HCT116 (cell line): ENCODE measurements around the gene YARS2. TPM values are rescaled to one million over a fixed set of nuclear protein-coding genes. Genes with fewer than 3 reads are reported as not detected.

Source experiments
- ATAC-seq: fragments of 200-7000 bp; cut with Tn5 transposase; 2 replicates; pipeline ENCODE4 v1.9.1; 2020; ENCODE audit warnings: mild to moderate bottlenecking, moderate library complexity
- BruUV-seq: library from RNA; stranded (reverse); fragments of 400-500 nt; replicated peaks from 2 replicates; lab custom pipeline; 2021; lab: Mats Ljungman, UMichigan
- CTCF ChIA-PET: fragments of 300-600 bp; sonication (Branson Sonifier 250); formaldehyde crosslinking; loops from one replicate; lab custom pipeline; 2021; ENCODE audit warnings: antibody characterized with exemption; lab: Charles Lee
- POLR2A ChIA-PET: fragments of 300-600, 350-600 bp; sonication (Branson Sonifier 250); formaldehyde crosslinking; loops from one replicate; lab custom pipeline; 2021; ENCODE audit warnings: antibody characterized with exemption; lab: Charles Lee
- RAD21 ChIA-PET, 2 experiments: fragments of 300-600 bp; sonication (Branson Sonifier 250); formaldehyde crosslinking; loops; one replicate each; lab custom pipeline; 2023; ENCODE audit warnings: low total read pairs in 2 of 2; ENCODE audit not compliant: uncharacterized antibody in 2 of 2, unreplicated experiment in 2 of 2, low non-redundant PET in 1 of 2; lab: Charles Lee
- DNase-seq: peaks from one replicate; pipeline ENCODE4 v3.0.0-alpha.2; 2010; ENCODE audit warnings: low read depth, low spot score
- H2AFZ ChIP-seq: fragments of 200-600 bp; shearing (Covaris generic), sonication (generic); 2 replicates; pipeline ENCODE4 v1.6.1; 2017; ENCODE audit warnings: low read depth, mixed run types, mixed read lengths, antibody characterized with exemption, low read length; ENCODE audit not compliant: poor library complexity, severe bottlenecking
- H3K27ac ChIP-seq: 2 replicates; pipeline ENCODE4 v1.5.1; 2012; ENCODE audit warnings: low read depth, low read length
- H3K27me3 ChIP-seq: fragments of 200-600 bp; sonication (generic); 2 replicates; pipeline ENCODE4 v1.6.1; 2016; ENCODE audit warnings: mixed run types, low read length, mixed read lengths; ENCODE audit not compliant: insufficient read depth
- H3K36me3 ChIP-seq, 2 experiments: fragments of 200-500 bp in 1 of 2; fragments of 200-600 bp in 1 of 2; sonication (Bioruptor generic) in 1 of 2; sonication (generic) in 1 of 2; 2 replicates each; pipeline versions ENCODE4 v1.5.1 to v1.6.1; 2014 to 2016; ENCODE audit warnings: low read length in 2 of 2, inconsistent platforms in 1 of 2, mixed read lengths in 1 of 2, mixed run types in 1 of 2; ENCODE audit not compliant: insufficient read depth in 2 of 2, control insufficient read depth in 1 of 2
- H3K4me1 ChIP-seq, 2 experiments: fragments of 200-600 bp in 1 of 2; sonication (generic) in 1 of 2; 2 replicates each; pipeline versions ENCODE4 v1.5.1 to v1.6.1; 2012 to 2017; ENCODE audit warnings: low read length in 2 of 2, inconsistent platforms in 1 of 2, mild to moderate bottlenecking in 1 of 2, mixed read lengths in 1 of 2, mixed run types in 1 of 2, moderate library complexity in 1 of 2; ENCODE audit not compliant: insufficient read depth in 2 of 2, control insufficient read depth in 1 of 2
- H3K4me2 ChIP-seq: fragments of 200-600 bp; sonication (generic); 2 replicates; pipeline ENCODE4 v1.6.1; 2017; ENCODE audit warnings: mixed run types, low read length, mixed read lengths
- H3K4me3 ChIP-seq, 2 experiments: fragments of 200-600 bp in 1 of 2; sonication (generic) in 1 of 2; replicated peaks in 1 of 2; 2 replicates each; pipeline ENCODE4 v1.5.1; 2011 to 2016; ENCODE audit warnings: low read length in 2 of 2, control low read depth in 1 of 2, low read depth in 1 of 2, mild to moderate bottlenecking in 1 of 2, mixed read lengths in 1 of 2, mixed run types in 1 of 2
- H3K79me2 ChIP-seq: fragments of 200-600 bp; sonication (generic); 2 replicates; pipeline ENCODE4 v1.6.1; 2017; ENCODE audit warnings: mild to moderate bottlenecking, mixed run types, low read length, moderate library complexity, mixed read lengths; ENCODE audit not compliant: insufficient read depth
- H3K9ac ChIP-seq: fragments of 200-600 bp; sonication (generic); 2 replicates; pipeline ENCODE4 v1.6.1; 2016; ENCODE audit warnings: low read length, mixed read lengths
- H3K9me2 ChIP-seq: fragments of 200-600 bp; sonication (generic), shearing (Covaris generic); 2 replicates; pipeline ENCODE4 v1.6.1; 2017; ENCODE audit warnings: mixed run types, mild to moderate bottlenecking, moderate library complexity; ENCODE audit not compliant: insufficient read depth
- H3K9me3 ChIP-seq, 2 experiments: fragments of 200-500 bp in 1 of 2; fragments of 200-600 bp in 1 of 2; sonication (Bioruptor generic) in 1 of 2; sonication (generic) in 1 of 2; 2 replicates each; pipeline ENCODE4 v1.6.1; 2014 to 2017; ENCODE audit warnings: low read length in 2 of 2, mixed read lengths in 2 of 2, inconsistent platforms in 1 of 2, low read depth in 1 of 2, mild to moderate bottlenecking in 1 of 2, mixed run types in 1 of 2, moderate library complexity in 1 of 2; ENCODE audit not compliant: control insufficient read depth in 1 of 2, insufficient read depth in 1 of 2
- H4K20me1 ChIP-seq: fragments of 200-600 bp; sonication (generic), shearing (Covaris generic); 2 replicates; pipeline ENCODE4 v1.6.1; 2017; ENCODE audit warnings: mixed run types, mild to moderate bottlenecking, moderate library complexity; ENCODE audit not compliant: insufficient read depth
- CBX3 ChIP-seq: IDR thresholded peaks from 2 replicates; pipeline ENCODE4 v1.6.1; 2012; ENCODE audit warnings: low read depth
- CTCF ChIP-seq, 3 experiments: fragments of 200-600 bp in 1 of 3; sonication (generic) in 1 of 3; IDR thresholded peaks in 2 of 3; conservative IDR thresholded peaks in 1 of 3; 2 replicates each; pipeline ENCODE4 v1.5.1; 2012 to 2017; ENCODE audit warnings: low read depth in 2 of 3, low read length in 2 of 3, antibody characterized with exemption in 1 of 3, borderline replicate concordance in 1 of 3, control low read depth in 1 of 3, mild to moderate bottlenecking in 1 of 3, mixed read lengths in 1 of 3, mixed run types in 1 of 3, moderate library complexity in 1 of 3; ENCODE audit not compliant: insufficient read depth in 1 of 3
- EGR1 ChIP-seq: IDR thresholded peaks from 2 replicates; pipeline ENCODE4 v1.6.1; 2012; ENCODE audit warnings: low read depth
- ELF1 ChIP-seq: IDR thresholded peaks from 2 replicates; pipeline ENCODE4 v1.6.1; 2012; ENCODE audit warnings: low read depth, borderline replicate concordance
- EZH2 ChIP-seq: fragments of 200-600 bp; sonication (generic); IDR thresholded peaks from 2 replicates; pipeline ENCODE4 v1.6.1; 2017; ENCODE audit warnings: antibody characterized with exemption, mixed run types
- EZH2phosphoT487 ChIP-seq: fragments of 200-600 bp; IDR thresholded peaks from 2 replicates; pipeline ENCODE4 v1.6.1; 2018; ENCODE audit warnings: antibody characterized with exemption, borderline replicate concordance
- FOSL1 ChIP-seq: IDR thresholded peaks from 2 replicates; pipeline ENCODE4 v1.6.1; 2012; ENCODE audit warnings: low read depth
- JUND ChIP-seq: IDR thresholded peaks from 2 replicates; pipeline ENCODE4 v1.6.1; 2012
- MAX ChIP-seq: IDR thresholded peaks from 2 replicates; pipeline ENCODE4 v1.6.1; 2012
- POLR2A ChIP-seq: IDR thresholded peaks from 2 replicates; pipeline ENCODE4 v1.7.0; 2011; ENCODE audit warnings: borderline replicate concordance; ENCODE audit not compliant: insufficient read depth, insufficient read length; ENCODE audit errors: extremely low read depth
- POLR2AphosphoS5 ChIP-seq: IDR thresholded peaks from 2 replicates; pipeline ENCODE4 v1.6.1; 2011; ENCODE audit warnings: mild to moderate bottlenecking, low read depth, low read length, moderate library complexity
- RAD21 ChIP-seq: IDR thresholded peaks from 2 replicates; pipeline ENCODE4 v1.6.1; 2012; ENCODE audit warnings: low read depth, mild to moderate bottlenecking
- SRF ChIP-seq: IDR thresholded peaks from 2 replicates; pipeline ENCODE4 v1.6.1; 2012; ENCODE audit warnings: low read depth
- TCF7L2 ChIP-seq: IDR thresholded peaks from 2 replicates; pipeline ENCODE4 v1.7.0; 2011; ENCODE audit warnings: borderline replicate concordance, inconsistent platforms; ENCODE audit not compliant: insufficient read depth, insufficient read length; ENCODE audit errors: extremely low read depth
- YY1 ChIP-seq: IDR thresholded peaks from 2 replicates; pipeline ENCODE4 v1.6.1; 2011; ENCODE audit warnings: low read length, low read depth, moderate library complexity, mild to moderate bottlenecking; ENCODE audit not compliant: insufficient replicate concordance; ENCODE audit errors: extremely low read depth
- ZFX ChIP-seq: fragments of 450-650 bp; IDR thresholded peaks from 2 replicates; pipeline ENCODE4 v1.6.1; 2017
- ZNF274 ChIP-seq: fragments of 200-500 bp; sonication (Bioruptor generic); IDR thresholded peaks from 2 replicates; pipeline ENCODE4 v1.6.1; 2014; ENCODE audit warnings: mild to moderate bottlenecking, low read depth, low read length, inconsistent platforms
- intact Hi-C: fragments of 100-400 bp; cut with micrococcal nuclease; formaldehyde crosslinking; loops from 2 replicates; pipeline ENCODE4 v1.10.0; 2022
- total RNA-seq: library from RNA; stranded (reverse); gene quantifications from one replicate; pipeline ENCODE4 v1.2.1, GENCODE V29; 2021; ENCODE audit not compliant: unreplicated experiment
- TF ChIP-seq, protein P1 (sequence below): IDR thresholded peaks from 2 replicates; pipeline ENCODE4 v1.6.1; 2011; ENCODE audit warnings: mild to moderate bottlenecking, low read length, moderate library complexity; ENCODE audit not compliant: insufficient replicate concordance; ENCODE audit errors: extremely low read depth

The YARS2 gene
- total RNA-seq, 1 experiment from 2014 or later, result 26.7 TPM

- H3K4me3 ChIP-seq, result no peak overlapping the region
- ChIA-PET POLR2A (no interaction called here), RAD21 (no interaction called here), CTCF (interaction anchor here (1.4 kb wide), 1 partner anchor 11 kb away, joined by 4 read pairs; no protein-coding TSS in a partner anchor)
- BruUV-seq, result no TSS peak
- no peaks in the 10 kb centered on the region for H3K79me2 ChIP-seq
- no peaks in the 10 kb centered on the region for H3K9me2 ChIP-seq
- ATAC-seq (no peak), DNase-seq (no peak)
- H3K27me3 ChIP-seq, result no peaks in the 10 kb centered on the region
- H3K27ac ChIP-seq, result no peak overlapping the region
- H4K20me1 ChIP-seq, result no peaks in the 10 kb centered on the region
- no peak overlapping the region for H3K4me2 ChIP-seq
- no peaks in the 10 kb centered on the region for H3K9me3 ChIP-seq
- intact Hi-C loops, result no loop called here
- H3K9ac ChIP-seq, result no peak overlapping the region
- H2AFZ ChIP-seq, result no peak overlapping the region
- H3K4me1 ChIP-seq, result no peaks in the 10 kb centered on the region
- no peaks in the 10 kb centered on the region for H3K36me3 ChIP-seq
- TF ChIP-seq CTCF (IDR thresholded peaks at IDR 0.05 in 2 of 3, conservative IDR thresholded peaks at IDR 0.05 in 1 of 3; ENCODE audit: borderline replicate concordance in 1 of 3, insufficient read depth in 1 of 3, low read depth in 2 of 3, low read length in 2 of 3), result no peak
- TF ChIP-seq ZFX, result no peak
- TF ChIP-seq TCF7L2, result no peak
- no peak for TF ChIP-seq SRF
- no peak for TF ChIP-seq FOSL1
These were observed 10.2 kb upstream of the YARS2 start for GRCh38 chr12:32765906-32766305.

DNA sequence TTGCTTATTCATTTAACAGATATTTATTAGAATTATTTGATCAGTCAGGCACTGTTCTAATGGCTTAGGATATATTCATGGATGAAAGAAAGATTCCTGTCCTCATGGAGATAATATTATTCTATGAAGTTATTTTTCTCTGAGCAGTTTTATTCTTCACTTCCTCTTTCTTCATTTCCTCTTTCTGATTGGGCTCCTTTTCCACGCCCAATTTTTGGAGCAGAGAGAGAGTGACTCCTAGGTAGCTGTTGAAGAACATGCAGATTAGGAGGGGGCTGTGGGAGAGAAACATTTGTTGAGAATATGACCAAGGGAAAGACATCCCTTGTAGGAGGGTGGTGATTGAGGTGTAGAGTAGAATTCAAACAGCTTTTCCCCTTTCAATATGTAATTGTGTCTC lies 6.0 kb upstream of the YARS2 start:
- H3K4me1 ChIP-seq, result no peaks in the 10 kb centered on the region
- H3K9me2 ChIP-seq, result no peaks in the 10 kb centered on the region
- H3K27ac ChIP-seq, result no peak overlapping the region
- H3K9ac ChIP-seq, result no peak overlapping the region
- intact Hi-C loops, result no loop called here
- H3K4me3 ChIP-seq, result no peak overlapping the region
- ChIA-PET CTCF (no interaction called here), POLR2A (no interaction called here), RAD21 (no interaction called here)
- H3K9me3 ChIP-seq, result no peaks in the 10 kb centered on the region
- DNase-seq (no peak), ATAC-seq (no peak)
- BruUV-seq, result no TSS peak
- H3K36me3 ChIP-seq, result no peaks in the 10 kb centered on the region
- no peaks in the 10 kb centered on the region for H4K20me1 ChIP-seq
- H3K4me2 ChIP-seq, result no peak overlapping the region
- no peaks in the 10 kb centered on the region for H3K27me3 ChIP-seq
- H2AFZ ChIP-seq, result no peak overlapping the region
- no peaks in the 10 kb centered on the region for H3K79me2 ChIP-seq
- no peak for TF ChIP-seq ELF1
- no peak for TF ChIP-seq ZNF274
- TF ChIP-seq TCF7L2, result no peak
- TF ChIP-seq POLR2A, result no peak
- no peak for TF ChIP-seq MAX
- no peak for TF ChIP-seq RAD21
- no peak for TF ChIP-seq SRF
- TF ChIP-seq EZH2phosphoT487, result no peak
- no peak for TF ChIP-seq YY1
- TF ChIP-seq EZH2, result no peak
- TF ChIP-seq CBX3, result no peak
- no peak for TF ChIP-seq EGR1
- TF ChIP-seq JUND, result no peak
- TF ChIP-seq, protein P1, sequence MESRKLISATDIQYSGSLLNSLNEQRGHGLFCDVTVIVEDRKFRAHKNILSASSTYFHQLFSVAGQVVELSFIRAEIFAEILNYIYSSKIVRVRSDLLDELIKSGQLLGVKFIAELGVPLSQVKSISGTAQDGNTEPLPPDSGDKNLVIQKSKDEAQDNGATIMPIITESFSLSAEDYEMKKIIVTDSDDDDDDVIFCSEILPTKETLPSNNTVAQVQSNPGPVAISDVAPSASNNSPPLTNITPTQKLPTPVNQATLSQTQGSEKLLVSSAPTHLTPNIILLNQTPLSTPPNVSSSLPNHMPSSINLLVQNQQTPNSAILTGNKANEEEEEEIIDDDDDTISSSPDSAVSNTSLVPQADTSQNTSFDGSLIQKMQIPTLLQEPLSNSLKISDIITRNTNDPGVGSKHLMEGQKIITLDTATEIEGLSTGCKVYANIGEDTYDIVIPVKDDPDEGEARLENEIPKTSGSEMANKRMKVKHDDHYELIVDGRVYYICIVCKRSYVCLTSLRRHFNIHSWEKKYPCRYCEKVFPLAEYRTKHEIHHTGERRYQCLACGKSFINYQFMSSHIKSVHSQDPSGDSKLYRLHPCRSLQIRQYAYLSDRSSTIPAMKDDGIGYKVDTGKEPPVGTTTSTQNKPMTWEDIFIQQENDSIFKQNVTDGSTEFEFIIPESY, result no peak
- no peak for TF ChIP-seq FOSL1
- no peak for TF ChIP-seq POLR2AphosphoS5
